SHP77 treated with DMSO at 0.1 percent for 48 hours (cell line): Measurements from ENCODE around the gene CISD1.

Source experiments
- DNase-seq: peaks from one replicate; lab custom pipeline; 2025; lab: John Stamatoyannopoulos, UW

CISD1 gene

DNA sequence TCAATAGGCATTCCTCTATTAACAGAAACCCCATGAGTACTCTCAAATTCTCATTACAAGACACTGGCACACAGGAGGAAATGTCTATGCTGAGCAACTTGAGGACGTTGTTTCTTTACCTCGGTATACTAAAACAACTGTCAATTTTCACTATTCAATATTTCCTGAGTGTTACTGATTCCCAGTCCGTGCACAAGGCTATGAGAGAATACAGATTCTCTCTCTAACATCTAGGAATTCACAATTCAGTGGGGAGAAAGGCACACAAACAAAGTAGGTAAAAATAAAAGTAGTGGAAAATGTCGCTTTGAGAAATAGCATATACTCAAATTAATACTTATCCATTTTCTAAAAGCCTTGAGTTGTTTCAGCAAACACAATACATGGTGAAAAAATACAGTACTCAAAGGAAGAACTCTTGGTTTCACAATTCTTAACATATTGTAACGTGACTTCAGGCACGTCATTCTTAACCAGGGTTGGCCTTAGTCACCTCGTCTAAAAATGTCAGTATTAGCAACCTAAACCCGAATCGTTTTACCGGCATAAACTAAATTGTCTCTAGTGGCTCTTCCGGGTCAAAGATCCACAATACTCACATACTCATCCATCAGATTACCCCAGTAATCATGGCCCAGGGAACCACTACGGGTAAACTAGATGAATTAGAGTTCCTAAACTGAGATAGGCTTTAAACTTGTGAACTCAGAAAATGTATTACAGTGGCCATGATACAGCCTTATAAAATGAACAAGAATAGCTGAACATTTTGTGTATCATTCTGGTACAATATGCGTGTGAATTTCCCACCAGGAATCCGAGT, 2.7 kb upstream of the CISD1 start:
- DNase-seq, result no peak

DNA sequence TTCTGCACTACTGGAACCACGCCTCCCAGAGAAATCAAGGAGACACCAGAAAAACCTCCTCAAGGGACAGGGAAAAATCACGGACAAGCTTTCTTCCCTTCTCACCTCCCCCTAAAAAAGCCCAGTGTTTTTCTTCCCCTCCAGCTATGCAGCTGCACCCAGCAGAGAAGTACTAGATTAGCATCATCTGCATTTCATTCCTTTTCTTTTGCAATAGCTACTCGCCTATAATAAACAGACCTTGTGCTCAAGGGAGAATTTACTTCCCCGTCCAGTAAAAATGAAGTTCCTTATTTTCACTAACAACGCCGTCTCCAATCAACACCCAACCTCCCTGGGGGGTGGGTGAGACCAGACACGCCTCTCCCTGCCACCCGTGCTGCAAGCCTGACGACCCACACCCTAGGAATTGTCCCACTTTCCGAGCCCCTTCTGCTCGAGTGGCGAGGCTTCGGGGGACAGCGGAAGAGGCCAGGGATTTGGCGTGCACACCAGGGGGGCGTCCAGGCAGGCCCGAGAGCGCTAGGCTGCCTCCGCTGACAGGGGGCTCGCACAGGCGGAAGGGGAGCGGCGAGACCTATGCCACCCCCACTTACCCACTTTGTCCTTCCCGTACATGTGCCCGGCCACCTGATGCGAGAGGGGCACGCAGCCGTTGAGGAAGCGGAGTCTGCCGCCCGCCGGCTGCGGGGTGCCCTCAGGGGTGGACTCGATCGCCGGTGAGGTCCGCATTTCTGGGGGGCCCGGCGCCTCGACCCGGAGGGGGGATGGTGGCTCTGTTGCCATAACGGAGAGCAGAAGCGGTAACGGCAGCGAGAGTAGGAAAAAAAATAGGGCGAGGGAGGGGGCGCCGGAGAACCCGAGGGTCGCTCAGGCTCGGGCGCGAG, 1.9 kb upstream of the CISD1 start:
- DNase-seq, result no peak

DNA sequence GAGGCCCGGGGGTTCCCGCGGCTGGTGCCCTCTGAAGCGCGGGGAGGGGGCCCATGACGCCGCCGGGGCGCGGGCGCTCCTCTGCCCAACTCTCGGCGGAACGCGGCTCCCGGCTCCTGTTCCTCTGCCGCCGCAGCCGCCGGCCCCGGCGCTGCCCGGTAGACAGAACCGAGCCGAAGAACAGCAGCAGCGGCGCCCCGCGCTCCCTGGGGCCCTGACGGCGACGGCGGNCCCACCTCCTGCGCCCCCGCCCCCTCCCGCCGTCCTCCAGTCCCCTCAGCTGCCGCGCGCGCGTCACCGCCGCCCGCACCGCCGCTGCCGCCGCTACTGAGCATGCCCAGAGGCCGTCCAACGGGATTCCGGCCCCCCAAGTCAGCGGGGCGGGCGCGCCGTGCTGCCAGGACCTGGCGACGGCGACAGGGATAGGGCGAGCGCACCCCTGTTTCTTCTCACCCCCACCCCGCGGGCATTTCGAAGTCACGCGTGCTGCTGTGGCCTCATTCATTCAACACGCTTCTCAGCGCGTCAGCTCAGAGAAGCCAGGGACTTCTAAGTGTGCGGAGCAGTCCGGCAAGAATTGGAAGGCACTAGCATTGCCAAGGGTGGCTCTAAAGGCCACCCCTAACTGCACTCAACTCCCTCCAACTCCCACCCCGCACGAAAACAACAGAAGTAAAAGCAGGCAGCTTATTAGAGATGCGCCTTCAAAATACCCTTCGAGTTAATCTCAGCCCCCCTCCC, 1.1 kb upstream of the CISD1 start, which contains the start of gene IPMK:
Gene IPMK (minus strand): TSS at position 182 of the 741 bp plus-strand sequence. CDS start 283 bp downstream, outside the sequence.
- DNase-seq, result peak; percentile 23

DNA sequence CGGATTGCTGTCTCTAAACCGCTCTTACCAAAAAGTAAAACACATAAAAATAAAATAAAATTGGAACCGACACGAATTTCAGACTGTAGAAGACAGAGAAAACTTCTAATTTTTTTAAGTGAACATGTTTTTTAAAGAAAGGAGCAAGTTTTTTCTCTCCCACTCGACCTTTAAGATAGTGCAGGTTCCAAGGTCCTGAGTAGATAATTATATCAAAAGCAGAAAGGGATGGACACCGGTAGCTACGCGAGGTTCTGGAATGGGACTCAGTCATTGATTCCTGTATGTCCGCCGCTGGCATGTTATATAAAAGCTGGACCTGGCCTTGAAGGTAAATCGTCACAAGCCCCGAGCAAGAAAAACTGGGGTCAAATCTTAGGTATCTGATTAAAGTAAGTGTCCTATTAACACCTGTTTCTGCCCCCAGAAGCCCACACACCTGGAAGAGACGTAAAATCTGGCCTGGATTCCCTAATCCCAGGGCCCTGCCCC, 462 bp upstream of the CISD1 start:
- no peak for DNase-seq

DNA sequence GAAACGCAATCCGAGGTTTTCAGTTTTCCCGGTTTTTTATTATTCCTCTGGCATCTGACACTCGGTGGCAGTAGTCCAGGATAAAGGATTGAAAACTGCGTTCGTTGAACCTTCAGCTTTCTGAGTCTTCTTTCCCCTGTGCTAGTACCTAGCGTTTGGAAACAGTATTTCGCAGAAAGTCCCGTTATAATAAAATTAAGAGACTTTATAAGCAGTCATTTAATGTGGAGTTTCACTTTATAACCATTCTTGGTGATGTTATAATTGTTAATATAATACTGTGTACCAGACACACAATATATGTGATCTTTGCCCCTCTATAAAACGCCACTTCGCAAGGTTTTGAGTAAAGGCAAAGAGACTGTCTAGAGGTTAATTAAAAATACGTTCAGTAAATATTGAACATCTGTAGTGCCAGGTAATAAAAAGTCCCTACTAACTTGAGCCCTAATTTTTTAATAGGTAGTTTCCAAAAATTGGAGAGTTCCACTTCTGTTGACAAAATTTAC, 874 bp downstream of the CISD1 start:
- DNase-seq, result no peak

DNA sequence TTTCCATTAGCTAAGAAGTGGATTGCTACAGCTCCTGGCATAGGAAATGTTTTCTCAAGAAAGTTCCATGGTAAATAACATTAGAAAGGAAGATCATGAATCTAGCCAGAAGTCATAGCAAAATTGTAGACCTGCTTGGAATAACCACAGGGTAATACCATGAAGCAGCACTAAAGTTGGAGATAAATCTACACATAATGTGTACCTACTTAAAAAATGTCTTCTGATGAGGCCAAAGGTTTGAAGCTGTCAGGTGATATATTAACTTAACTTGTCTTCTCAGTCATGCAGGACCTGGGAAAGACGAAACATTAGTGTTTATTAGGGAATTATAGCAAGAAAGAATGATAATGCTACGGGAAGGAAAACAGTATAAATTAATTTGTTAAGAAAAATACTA, 6.3 kb downstream of the CISD1 start:
- DNase-seq, result no peak

DNA sequence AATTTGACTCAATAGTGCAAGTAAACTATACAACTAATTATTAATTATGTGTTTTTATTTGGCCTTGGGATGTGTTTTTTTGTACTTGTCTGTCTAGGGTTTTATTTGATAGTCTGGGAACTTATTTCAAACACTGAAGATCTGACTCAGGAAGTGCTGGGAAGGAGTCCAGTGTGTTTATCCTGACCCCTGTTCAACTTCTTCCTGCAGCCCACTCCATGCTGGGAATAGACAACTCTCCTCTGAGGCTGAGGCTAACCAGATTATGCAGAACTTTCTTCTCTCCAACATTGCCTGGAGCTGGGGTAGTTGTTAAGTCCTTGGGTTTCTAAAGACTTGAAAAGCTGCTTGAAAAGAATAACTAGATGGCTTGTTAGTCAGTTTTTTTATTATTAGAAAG, 6.9 kb downstream of the CISD1 start:
- DNase-seq, result no peak

DNA sequence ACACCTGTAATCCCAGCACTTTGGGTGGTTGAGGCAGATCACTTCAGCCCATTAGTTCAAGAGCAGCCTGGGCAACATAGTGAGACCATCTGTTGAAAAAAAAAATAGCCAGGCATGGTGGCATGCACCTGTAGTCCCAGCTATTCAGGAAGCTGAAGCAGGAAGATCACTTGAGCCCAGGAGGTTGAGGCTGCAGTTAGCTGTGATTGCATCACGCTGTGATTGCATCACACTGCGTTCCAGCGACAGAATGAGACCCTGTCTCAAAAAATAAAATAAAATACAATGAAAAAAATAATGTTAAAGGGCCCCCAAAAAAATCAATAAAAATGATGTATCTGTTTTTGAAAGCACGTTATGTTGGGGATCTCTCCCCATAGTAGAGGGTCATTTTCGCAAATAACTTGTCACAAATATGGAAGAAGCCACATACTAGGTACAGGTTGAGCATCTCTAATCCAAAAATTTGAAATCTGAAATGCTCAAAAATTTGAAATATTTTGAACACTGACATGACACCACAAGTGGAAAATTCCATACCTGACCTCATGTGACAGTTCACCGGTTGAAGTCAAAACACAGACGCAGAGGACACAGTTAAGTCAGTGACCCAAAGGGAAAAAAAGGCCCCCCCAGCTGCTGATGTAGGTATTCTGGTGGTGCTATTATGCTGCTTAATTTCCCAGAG, 9.5 kb downstream of the CISD1 start:
- no peak for DNase-seq

DNA sequence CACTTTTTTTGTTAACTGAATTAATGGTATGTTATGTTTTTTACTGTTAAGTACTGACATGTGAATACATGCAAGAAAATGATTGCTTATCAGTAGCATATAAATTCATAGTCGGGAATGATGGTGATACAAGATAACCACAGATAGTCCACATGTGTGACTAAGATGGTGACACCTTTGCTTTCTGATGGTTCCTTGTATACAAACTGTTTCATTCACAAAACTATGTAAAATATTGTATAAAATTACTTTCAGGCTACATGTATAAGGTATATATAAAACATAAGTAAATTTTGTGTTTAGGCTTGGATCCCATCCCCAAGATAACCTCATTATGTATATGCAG, 10.0 kb downstream of the CISD1 start:
- DNase-seq, result no peak

DNA sequence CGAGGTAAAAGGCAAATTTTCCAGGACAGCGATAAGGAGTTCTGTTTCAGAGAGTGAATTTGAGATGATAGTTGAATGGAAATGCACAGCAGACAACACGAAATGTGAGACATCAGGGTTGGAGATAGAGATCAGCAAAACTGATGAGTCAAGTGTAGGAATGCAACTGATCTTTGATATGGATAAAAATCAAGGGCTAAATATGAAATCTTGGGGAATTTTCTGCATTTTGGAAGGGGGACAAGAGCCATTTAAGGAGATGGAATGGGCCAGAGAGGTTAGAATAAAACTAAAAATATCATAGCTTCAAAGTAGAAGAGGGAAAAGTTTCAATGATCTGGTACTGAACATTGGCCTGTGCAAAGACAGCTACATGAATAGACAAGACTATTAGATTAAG, 11.5 kb downstream of the CISD1 start:
- no peak for DNase-seq

DNA sequence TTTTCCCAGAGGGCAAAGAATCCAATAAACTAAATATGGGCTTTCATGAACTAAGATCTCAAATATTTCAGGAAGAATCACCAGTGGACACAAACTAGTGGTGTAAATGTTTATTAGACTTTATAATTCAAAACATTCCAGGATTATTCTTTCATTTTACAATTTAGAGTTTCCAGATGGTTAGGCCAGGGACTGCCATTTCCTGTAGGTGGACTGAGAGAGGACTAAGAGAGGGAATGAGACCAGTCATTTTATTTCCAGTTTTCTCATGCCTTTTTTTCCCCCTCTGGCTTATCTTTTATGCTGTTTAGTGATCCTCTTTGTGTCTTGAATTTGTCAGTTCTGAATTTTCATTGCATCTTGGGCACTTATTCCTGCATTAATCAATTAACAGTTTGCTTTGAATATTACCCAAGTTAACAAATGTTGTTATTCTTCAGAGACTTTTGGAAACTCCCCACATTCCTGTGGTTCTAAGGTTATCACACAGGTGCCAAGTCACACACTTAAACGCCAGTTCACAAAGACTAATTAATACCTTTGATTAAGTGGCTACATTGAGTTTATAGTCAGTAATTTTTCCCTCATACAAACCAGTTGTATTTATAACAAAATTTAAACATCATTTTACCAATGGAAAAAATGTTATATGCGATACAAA, 12.3 kb downstream of the CISD1 start:
- DNase-seq, result no peak

DNA sequence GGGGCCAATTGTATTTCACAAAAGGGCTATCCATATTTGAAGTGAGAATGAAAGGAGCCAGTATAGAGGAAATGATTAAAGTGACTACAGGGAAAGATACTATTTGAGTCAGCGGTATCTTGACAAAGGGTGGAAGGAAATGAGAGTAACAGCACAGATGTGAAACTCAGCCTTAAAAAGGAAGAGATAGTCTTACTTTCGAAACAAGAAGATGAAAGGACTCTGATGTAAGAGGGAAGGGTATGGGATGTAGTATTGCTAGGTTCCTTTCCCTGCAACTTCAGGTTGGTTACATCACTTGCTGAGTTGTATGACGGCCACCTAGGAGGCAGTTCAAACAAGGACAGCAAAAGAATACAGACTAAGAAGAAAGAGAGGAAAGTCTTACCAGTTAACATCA, 13.7 kb downstream of the CISD1 start:
- no peak for DNase-seq

DNA sequence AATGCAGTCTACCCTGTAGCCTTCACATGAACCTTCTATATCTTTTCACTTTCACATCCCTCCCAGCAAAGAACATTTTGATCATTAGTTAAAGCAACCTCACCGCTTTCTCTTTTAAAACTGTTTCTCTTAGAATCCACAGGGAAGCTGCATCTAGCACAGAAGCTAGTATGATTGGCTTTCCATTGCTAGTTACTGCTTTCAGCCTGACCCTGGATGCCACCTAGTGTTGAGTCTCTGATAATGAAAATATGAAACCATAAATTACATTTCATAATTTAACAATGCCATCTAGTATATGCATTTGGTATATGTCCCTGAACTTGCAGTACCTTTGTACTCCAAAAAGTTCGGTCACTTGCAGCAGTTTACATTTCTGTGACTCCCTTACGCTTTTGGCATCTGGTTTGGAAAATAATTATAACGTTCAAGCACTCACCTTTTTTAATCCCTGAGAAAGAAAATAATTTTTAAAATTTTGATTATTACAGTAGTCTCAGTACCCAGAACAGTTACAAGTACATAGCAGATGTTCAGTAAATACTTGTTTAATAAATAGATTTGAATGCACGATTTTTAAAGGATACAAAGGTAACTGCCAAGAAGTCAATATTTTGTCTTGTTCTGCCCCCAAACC, 22.7 kb downstream of the CISD1 start:
- peak; percentile 1 for DNase-seq

DNA sequence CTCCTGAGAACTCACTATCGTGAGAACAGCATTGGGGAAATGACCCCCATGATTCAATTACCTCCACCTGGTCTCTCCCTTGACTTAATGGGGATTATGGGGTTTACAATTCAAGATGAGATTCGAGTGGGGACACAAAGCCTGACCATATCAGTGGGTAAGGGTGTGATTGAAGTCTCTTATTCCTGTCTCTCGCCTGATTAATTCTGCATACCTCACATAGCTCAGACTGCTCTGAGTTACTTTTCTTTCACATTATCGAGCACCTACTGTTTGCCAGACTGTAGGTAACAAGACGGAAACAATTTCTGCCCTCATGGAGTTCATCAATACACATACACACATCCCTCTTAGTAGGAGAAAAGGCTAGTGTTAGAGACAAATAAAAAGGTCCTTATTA, 25.0 kb downstream of the CISD1 start:
- DNase-seq, result no peak

DNA sequence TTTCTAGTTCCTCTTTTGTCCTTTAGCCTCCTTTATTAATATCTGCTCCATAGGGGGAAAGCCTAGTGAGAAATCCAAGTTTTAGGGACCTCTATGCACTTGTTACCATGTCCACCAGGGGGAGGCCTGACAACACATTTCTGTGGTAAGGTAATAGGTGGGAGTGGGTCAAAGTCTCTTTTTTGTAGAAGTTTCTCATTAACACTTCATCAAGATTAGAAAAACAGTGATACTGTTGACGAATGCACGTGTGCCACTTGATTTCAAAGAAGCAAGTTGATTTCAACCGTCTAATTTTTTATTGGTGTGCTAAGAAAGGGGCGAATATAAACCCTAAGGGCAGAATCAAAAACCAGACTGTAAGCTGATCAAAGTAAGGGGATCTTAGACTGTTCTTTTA, 30.6 kb downstream of the CISD1 start:
- DNase-seq, result peak; percentile 1

DNA sequence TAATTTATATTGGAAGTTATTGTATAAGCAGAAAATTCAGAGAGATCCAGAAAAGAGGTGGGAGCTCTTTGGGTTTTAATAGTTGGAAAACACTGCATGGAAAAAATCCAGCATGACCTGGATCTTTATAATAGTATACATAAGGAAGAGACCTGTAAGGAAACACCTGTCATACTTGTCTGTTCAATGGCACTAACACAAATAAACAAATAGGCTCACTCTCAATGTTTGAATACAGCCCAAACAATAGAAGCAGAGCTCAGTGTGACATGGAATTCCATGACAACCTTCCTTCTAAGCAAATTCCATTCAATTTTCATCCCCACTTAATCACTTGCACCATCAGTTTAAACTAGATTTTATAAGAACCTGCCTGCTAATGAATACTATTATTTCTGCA, 31.7 kb downstream of the CISD1 start:
- DNase-seq, result no peak

DNA sequence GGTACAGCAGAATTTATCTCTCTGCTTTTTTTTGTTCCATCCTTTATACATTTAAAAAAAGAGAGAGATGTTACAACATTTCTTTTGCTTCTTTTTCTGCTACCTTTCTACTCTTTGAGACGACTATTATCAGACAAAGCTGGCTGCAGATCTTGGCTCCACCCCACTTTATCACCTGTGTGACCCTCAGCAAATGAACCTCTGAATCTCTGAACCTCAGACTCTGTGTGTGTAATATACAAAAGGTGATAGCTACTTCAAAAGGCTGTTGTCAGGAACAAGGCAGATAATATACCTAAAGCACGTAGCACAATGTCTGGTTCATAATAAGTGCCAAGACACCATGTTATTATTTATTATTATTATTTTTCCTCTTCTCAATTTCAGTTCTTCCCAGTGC, 33.3 kb downstream of the CISD1 start:
- DNase-seq, result no peak

DNA sequence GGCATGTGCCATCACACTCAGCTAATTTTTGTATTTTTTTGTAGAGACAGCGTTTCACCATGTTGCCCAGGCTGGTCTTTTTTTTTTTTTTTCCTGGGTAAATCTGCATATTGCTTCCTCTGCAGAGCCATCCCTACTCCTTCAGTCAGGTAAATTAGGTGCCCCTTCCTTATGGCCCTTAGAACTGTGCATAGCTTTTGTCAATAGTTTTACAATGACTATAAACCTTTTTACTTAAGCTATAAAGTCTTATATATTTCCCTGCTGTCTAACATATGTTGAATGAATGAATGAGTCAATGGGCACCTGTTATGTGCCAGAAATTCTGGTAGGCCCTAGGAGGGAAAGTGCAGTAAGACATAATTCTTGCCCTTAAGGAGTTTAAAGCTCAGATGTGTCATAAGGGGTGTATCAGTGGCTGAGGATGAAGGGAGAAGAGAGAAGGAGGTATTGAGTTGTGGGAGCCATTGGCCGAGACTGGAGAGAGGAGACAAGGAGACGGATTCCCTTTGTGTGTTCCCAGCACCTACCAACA, 35.2 kb downstream of the CISD1 start:
- no peak for DNase-seq

DNA sequence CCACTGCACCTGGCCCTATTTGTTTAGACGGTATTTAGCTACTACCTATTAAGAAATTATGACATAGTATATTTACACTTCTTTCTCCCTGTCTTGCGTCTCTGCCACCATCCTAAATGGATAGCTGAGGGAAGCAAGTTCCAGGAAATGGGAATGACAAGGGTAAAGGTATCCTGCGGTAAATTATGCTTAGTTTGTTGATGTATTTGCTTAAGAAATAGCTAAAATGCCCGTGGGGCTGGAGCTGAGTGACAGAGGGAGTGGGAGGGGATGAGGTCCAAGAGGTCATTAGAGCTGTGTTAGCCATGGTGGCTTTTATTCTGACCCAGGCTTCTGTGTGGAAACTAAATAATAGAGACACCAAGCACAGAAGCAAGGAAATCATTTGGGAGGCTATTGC, 36.9 kb downstream of the CISD1 start:
- no peak for DNase-seq

DNA sequence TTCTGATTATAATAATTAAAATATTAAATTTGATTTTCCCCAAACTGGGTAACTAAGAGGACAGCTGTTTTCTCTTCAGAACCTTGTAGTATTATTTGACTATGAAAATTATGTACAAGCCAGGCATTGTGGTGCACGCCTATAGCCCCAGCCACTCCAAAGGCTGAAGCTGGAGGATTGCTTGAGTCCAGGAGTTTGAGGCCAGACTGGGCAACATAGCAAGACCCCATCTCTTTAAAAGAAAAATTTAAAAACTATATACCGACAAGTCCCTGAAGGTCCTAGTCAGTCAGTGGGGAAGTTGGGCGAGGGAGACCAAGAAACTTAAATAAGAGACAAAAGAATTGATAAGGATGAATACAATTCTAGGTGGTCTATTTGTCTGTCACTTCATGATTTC, 38.7 kb downstream of the CISD1 start:
- DNase-seq, result no peak
